LNCaP clone FGC (cell line): ENCODE data around the gene IQCE.

Source experiments
- DNase-seq: peaks from one replicate; pipeline ENCODE4 v3.0.0-alpha.2; 2011; ENCODE audit warnings: low read depth
- H3K4me3 ChIP-seq: 2 replicates; pipeline ENCODE4 v1.5.1; 2011; ENCODE audit warnings: mild to moderate bottlenecking, low read depth, low read length, control low read depth
- CTCF ChIP-seq: IDR thresholded peaks from 2 replicates; pipeline ENCODE4 v1.5.1; 2012; ENCODE audit warnings: mild to moderate bottlenecking; ENCODE audit not compliant: control insufficient read depth, insufficient read depth; ENCODE audit errors: extremely low read depth

IQCE gene

GRCh38 chr7:2635810-2636701, 77.3 kb downstream of the IQCE start:
- DNase-seq: no peak
- no peak overlapping the region for H3K4me3 ChIP-seq

GRCh38 chr7:2637066-2637471, 78.3 kb downstream of the IQCE start:
- DNase-seq: no peak
- H3K4me3 ChIP-seq: no peak overlapping the region
- no peak for TF ChIP-seq CTCF

More at GRCh38 chr7:2635810-2636701, 77.3 kb downstream of the IQCE start:
- TF ChIP-seq CTCF: no peak

- no peak for TF ChIP-seq CTCF
- DNase-seq: no peak
- H3K4me3 ChIP-seq: no peak overlapping the region
Measured at GRCh38 chr7:2637505-2638223, 78.9 kb downstream of the IQCE start.

- H3K4me3 ChIP-seq: no peak overlapping the region
- no peak for DNase-seq
- TF ChIP-seq CTCF: no peak
Measured at GRCh38 chr7:2638224-2638991, 79.6 kb downstream of the IQCE start.

GRCh38 chr7:2639181-2639681, 80.5 kb downstream of the IQCE start:
- DNase-seq: no peak
- H3K4me3 ChIP-seq: no peak overlapping the region
- no peak for TF ChIP-seq CTCF

- DNase-seq: no peak
- TF ChIP-seq CTCF: no peak
- no peak overlapping the region for H3K4me3 ChIP-seq
Measured at GRCh38 chr7:2639695-2640481, 81.1 kb downstream of the IQCE start.
